DMS114 treated with DMSO at 0.1 percent for 48 hours (cell line): ENCODE measurements around the gene LDB2.

Source experiments
- DNase-seq: peaks from one replicate; lab custom pipeline; 2025; ENCODE audit not compliant: unreplicated experiment; lab: John Stamatoyannopoulos, UW

The LDB2 gene

DNA sequence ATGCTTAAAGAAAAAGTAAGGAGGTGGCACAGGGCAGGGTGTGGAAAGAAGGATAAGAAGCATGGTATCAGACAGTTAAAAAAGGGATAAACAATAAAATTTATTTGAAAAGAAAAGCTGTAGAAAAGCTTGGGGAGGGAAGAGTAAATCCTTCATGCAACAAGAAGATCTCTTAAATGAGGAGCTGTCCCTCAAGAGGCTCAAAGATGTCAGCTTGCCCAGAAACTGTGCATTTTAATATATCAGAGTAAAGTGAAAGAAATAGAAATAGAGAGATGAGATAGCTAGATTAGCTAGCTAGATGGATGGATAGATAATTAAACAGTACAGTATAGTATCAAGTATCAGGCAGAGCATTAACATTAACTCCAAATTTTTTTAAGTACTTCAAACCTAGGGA lies 170.3 kb downstream of the LDB2 start:
- no peak for DNase-seq

- DNase-seq: no peak
Measured at GRCh38 chr4:16727218-16727617, 171.2 kb downstream of the LDB2 start.

DNA sequence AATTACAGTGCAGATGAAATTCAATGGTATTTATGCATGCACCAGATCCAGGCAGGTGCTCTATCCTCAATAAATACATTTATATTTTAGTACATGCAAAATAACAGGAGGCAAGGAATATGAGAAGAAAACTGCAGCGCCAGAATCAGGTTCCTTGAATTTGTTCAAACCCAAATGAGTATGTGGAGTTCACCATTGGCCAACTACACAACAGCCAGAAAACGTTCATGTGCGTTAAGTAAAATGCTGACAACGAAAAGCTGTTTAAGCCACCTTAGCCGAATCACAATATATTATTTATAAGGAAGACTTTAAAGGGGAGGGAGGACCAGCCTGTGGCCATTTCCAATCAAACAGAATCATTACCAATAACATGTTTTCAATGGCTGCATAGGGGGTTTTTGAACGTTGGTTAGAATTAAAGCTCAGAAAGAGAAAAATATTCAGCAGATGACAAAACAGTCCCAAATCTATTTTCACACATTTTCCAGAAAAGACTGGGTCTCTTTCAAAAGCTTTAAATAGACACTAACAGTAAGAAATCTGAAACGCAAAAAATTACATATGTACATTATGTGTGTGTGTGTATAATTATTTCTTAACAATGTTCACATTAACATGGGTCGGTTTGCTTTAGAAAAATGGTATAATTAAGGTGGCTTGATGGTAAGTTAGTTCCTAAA lies 171.9 kb downstream of the LDB2 start:
- DNase-seq: no peak

GRCh38 chr4:16725252-16725651 lies 173.2 kb downstream of the LDB2 start:
- DNase-seq: no peak

- no peak for DNase-seq
Measured at GRCh38 chr4:16722416-16722815, 176.0 kb downstream of the LDB2 start.

GRCh38 chr4:16721613-16722291 lies 176.7 kb downstream of the LDB2 start:
- DNase-seq: no peak

DNA sequence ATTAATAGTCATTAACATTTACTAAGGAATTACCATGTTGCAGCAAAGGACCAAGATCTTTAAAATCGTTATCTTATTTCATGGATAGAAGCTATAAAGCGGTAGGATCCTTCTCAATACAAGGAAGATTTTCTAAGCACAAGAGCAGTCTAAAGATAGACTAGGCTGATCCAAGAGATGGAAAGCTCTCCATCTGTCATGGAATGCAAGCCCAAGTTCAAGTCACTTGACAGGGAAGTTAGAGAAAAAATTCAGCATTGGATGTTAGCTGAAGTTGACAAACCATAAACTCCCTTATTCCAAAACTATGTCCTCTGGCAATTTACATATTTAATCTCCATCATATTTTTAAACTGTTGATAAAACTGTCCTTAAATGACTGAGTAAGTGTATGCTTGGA lies 177.7 kb downstream of the LDB2 start:
- no peak for DNase-seq

- DNase-seq: no peak
Measured at GRCh38 chr4:16717266-16717970, 181.0 kb downstream of the LDB2 start.

DNA sequence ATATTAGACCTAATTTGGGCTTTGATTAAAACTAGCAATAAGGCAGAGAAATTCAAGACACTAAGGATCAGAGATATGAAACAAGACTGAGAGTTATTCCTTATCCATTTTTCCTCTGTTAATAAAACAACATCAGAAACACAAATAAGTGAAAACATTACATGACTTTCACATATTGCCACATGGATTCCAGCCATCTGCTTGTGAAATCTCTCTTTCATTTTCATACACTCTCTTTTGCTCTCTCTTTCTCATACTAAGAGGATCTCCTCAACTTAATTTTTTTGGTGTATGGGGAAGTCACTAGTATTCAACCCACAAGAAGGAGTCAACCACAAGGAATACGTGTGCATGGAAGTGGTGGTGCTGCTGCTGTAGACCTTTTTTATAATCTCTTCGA lies 183.0 kb downstream of the LDB2 start:
- no peak for DNase-seq

GRCh38 chr4:16714191-16714590 lies 184.3 kb downstream of the LDB2 start:
- DNase-seq: no peak

- no peak for DNase-seq
Measured at GRCh38 chr4:16713696-16714095, 184.7 kb downstream of the LDB2 start.

- no peak for DNase-seq
Measured at GRCh38 chr4:16713271-16713670, 185.2 kb downstream of the LDB2 start.

- no peak for DNase-seq
Measured at GRCh38 chr4:16710198-16710597, 188.2 kb downstream of the LDB2 start.

DNA sequence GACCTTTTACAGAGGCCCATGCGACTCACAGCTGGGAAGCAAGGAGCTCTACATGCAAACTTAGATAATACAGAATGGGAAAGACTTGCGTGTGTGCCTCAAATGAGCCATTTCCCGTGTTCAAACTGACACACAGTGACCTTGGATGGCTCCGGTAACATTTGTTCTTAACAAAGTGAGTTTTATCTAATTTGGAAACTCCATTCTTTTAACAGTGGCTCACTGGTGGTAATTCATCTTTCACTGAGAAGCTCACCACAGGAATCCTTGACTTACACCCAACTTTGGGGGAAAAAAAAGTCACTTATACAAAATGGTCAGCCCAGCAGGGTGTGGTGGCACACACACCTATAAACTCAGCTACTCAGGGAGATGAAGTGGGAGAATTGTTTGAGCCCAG lies 190.6 kb downstream of the LDB2 start:
- DNase-seq: no peak

GRCh38 chr4:16706251-16706650 lies 192.2 kb downstream of the LDB2 start:
- no peak for DNase-seq

DNA sequence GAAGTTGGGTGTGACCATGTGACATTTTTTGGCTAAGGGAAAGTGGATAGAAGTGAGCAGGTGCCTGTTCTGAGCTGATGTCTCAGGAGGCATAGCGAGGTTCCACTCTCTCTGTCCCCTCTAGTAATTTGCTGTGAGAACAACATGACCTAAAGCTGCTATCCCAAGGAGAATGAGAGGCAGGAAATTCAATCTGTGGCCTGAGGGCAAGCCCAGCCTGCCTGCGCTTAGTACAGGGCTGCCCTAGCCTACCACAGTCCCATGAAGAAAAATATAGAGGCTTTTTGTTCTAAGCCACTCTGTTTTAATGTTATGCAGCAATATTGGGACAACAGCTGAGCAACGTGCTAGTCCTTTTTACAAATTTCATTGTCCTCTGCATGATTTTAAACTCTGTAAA lies 193.1 kb downstream of the LDB2 start:
- no peak for DNase-seq

- no peak for DNase-seq
Measured at GRCh38 chr4:16704489-16704888, 194.0 kb downstream of the LDB2 start.

GRCh38 chr4:16695896-16696295 lies 202.5 kb downstream of the LDB2 start:
- no peak for DNase-seq

- no peak for DNase-seq
Measured at GRCh38 chr4:16694884-16695276, 203.6 kb downstream of the LDB2 start.

GRCh38 chr4:16694173-16694883 lies 204.1 kb downstream of the LDB2 start:
- no peak for DNase-seq

- no peak for DNase-seq
Measured at GRCh38 chr4:16693641-16694040, 204.8 kb downstream of the LDB2 start.
